Medulla oblongata (tissue), 1 donor: Measurements from ENCODE around the gene CMTM8.

Experiments used
- DNase-seq: peaks from one replicate; pipeline ENCODE4 v3.0.0-alpha.2; 2015; ENCODE audit errors: extremely low spot score

CMTM8 gene

GRCh38 chr3:32406486-32407408 is 168.3 kb downstream of the CMTM8 start:
- DNase-seq, result peak; percentile 70

GRCh38 chr3:32410367-32411246 is 172.1 kb downstream of the CMTM8 start:
- DNase-seq, result no peak

GRCh38 chr3:32411442-32411841 is 173.0 kb downstream of the CMTM8 start:
- DNase-seq, result no peak

- DNase-seq, result no peak
Measured at GRCh38 chr3:32412887-32413286, 174.4 kb downstream of the CMTM8 start.

GRCh38 chr3:32413845-32414521 is 175.5 kb downstream of the CMTM8 start:
- DNase-seq, result no peak

- peak; percentile 49 for DNase-seq
Measured at GRCh38 chr3:32414522-32415202, 176.2 kb downstream of the CMTM8 start.

GRCh38 chr3:32419742-32420125 is 181.3 kb downstream of the CMTM8 start:
- DNase-seq, result peak; percentile 43
